ENCODE data around the gene DOCK3. TPM values are rescaled to one million over a fixed set of nuclear protein-coding genes. Genes with fewer than 3 reads are reported as not detected.

DOCK3 gene
- total and polyA plus RNA-seq, 2 of the 4 experiments (the other 2 are of a cell fraction): under 0.01 to 0.12 TPM

GRCh38 chr3:51295625-51296024, 620.9 kb downstream of the DOCK3 start:
- H2BK5ac ChIP-seq (ENCODE audit: low read depth, low read length, poor library complexity, severe bottlenecking): no peak overlapping the region
- POLR2A ChIA-PET (ENCODE audit: unreplicated experiment): no interaction called here
- ATAC-seq (ENCODE audit: low read depth): no peak

More at GRCh38 chr3:51295625-51296024, 620.9 kb downstream of the DOCK3 start:
- intact Hi-C loops (cut with micrococcal nuclease): no loop called here
- Histone ChIP-seq H4K91ac (ENCODE audit: insufficient read depth, low read depth, low read length) (no peak overlapping the region), H3K27ac (ENCODE audit: insufficient read depth, low read length) (no peak overlapping the region), H3K9ac (ENCODE audit: low read depth, low read length) (no peak overlapping the region), H3K79me1 (ENCODE audit: low read depth in 1 of 2, low read length in 2 of 2) (no peaks in the 10 kb centered on the region), H4K8ac (ENCODE audit: low read depth in 2 of 2, low read length in 2 of 2) (no peak overlapping the region), H3K27me3 (ENCODE audit: control insufficient read depth, insufficient read depth, low read length) (no peaks in the 10 kb centered on the region), H3K9me3 (ENCODE audit: control insufficient read depth, insufficient read depth, low read length) (no peaks in the 10 kb centered on the region), H2BK20ac (ENCODE audit: low read depth, low read length) (no peak overlapping the region), H3K23ac (ENCODE audit: low read depth, low read length) (no peak overlapping the region), H3K18ac (ENCODE audit: low read depth, low read length) (no peak overlapping the region), H2AK5ac (ENCODE audit: low read depth, low read length) (no peak overlapping the region), H2BK15ac (ENCODE audit: low read depth, low read length) (no peak overlapping the region), H4K20me1 (ENCODE audit: insufficient read depth, low read length) (no peaks in the 10 kb centered on the region), H3K4me3 (ENCODE audit: insufficient read depth, low read depth, low read length) (no peak overlapping the region), H3K9me1 (ENCODE audit: insufficient read depth, low read length) (no peaks in the 10 kb centered on the region), H3K4me2 (ENCODE audit: low read depth, low read length) (no peak overlapping the region), H2BK120ac (ENCODE audit: low read depth, low read length) (no peak overlapping the region), H3K14ac (replicated peaks; ENCODE audit: low read depth, low read length) (no peak overlapping the region), H2AFZ (replicated peaks; ENCODE audit: low read length, poor library complexity) (no peak overlapping the region), H2AK9ac (replicated peaks; ENCODE audit: low read depth, low read length, poor library complexity) (no peak overlapping the region), H3K4me1 (ENCODE audit: control insufficient read depth, insufficient read depth, low read length) (no peaks in the 10 kb centered on the region), H3K4ac (ENCODE audit: low read depth, low read length) (no peak overlapping the region), H3K56ac (ENCODE audit: extremely low read depth, insufficient read depth, low read length) (no peak overlapping the region), H3K36me3 (ENCODE audit: control insufficient read depth, insufficient read depth, low read length) (no peaks in the 10 kb centered on the region), H4K5ac (ENCODE audit: low read depth, low read length) (no peak overlapping the region)
- no CpG with 5 or more reads among the region's 2 CpGs for WGBS, 2 experiments (ENCODE audit: extremely low coverage in 2 of 2, insufficient read length in 1 of 2)
- TF ChIP-seq FOS (IDR thresholded peaks at IDR 0.05; ENCODE audit: low read depth, low read length) (no peak), RCOR1 (IDR thresholded peaks at IDR 0.05; ENCODE audit: insufficient replicate concordance, low read length) (no peak), ELK1 (IDR thresholded peaks at IDR 0.05; ENCODE audit: borderline replicate concordance, low read depth, low read length) (no peak), RFX5 (IDR thresholded peaks at IDR 0.05; ENCODE audit: low read depth, low read length) (no peak), CEBPB (IDR thresholded peaks at IDR 0.05; ENCODE audit: low read depth, low read length) (no peak), USF2 (IDR thresholded peaks at IDR 0.05; ENCODE audit: low read depth, low read length) (no peak), MAFK (IDR thresholded peaks at IDR 0.05; ENCODE audit: low read depth, low read length) (no peak), RAD21 (IDR thresholded peaks at IDR 0.05; ENCODE audit: low read length) (no peak), CTCF (conservative IDR thresholded peaks at IDR 0.05; ENCODE audit: low read depth, low read length) (no peak), MXI1 (IDR thresholded peaks at IDR 0.05; ENCODE audit: borderline replicate concordance, low read depth, low read length) (no peak), BHLHE40 (IDR thresholded peaks at IDR 0.05; ENCODE audit: low read depth, low read length) (no peak), POLR2A (IDR thresholded peaks at IDR 0.05; ENCODE audit: low read depth, low read length) (no peak), MAZ (IDR thresholded peaks at IDR 0.05; ENCODE audit: borderline replicate concordance, low read depth, low read length) (no peak), NFE2L2 (IDR thresholded peaks at IDR 0.05; ENCODE audit: low read depth, low read length) (no peak), SMC3 (IDR thresholded peaks at IDR 0.05; ENCODE audit: low read depth, low read length) (no peak), CHD1 (IDR thresholded peaks at IDR 0.05; ENCODE audit: low read depth, low read length) (no peak)
- in situ Hi-C loops (cut with MboI; ENCODE audit: low sequenced_read_pairs): no loop called here
- dilution Hi-C loops (cut with HindIII; ENCODE audit: low sequenced_read_pairs, unreplicated experiment): no loop called here
- CTCF ChIA-PET: no interaction called here
- BruUV-seq (replicated peaks): no TSS peak
- DNase-seq: no peak

Measured in IMR-90 (cell line).